Stimulated activated CD8-positive, alpha-beta memory T cell treated with anti-CD3 and anti-CD28 coated beads, Interleukin-12 subunit alpha, Interleukin-12 subunit beta, amount 100 ng/mL, for 4 hours (primary cell): ENCODE data around the gene TMEM156.

Experiments used
- DNase-seq: peaks from one replicate; pipeline ENCODE4 v3.0.0-alpha.2; 2020; ENCODE audit warnings: low read depth

The TMEM156 gene

GRCh38 chr4:38923746-38924145, 108.5 kb downstream of the TMEM156 start:
- DNase-seq: no peak

- DNase-seq: no peak
Measured at GRCh38 chr4:38921151-38921550, 111.1 kb downstream of the TMEM156 start.

- no peak for DNase-seq
Measured at GRCh38 chr4:38920677-38921076, 111.5 kb downstream of the TMEM156 start.

GRCh38 chr4:38920186-38920585, 112.0 kb downstream of the TMEM156 start:
- no peak for DNase-seq

- no peak for DNase-seq
Measured at GRCh38 chr4:38919494-38919893, 112.7 kb downstream of the TMEM156 start.

GRCh38 chr4:38917481-38918025, 114.7 kb downstream of the TMEM156 start:
- no peak for DNase-seq
